K562 (cell line): ENCODE results near the gene TGOLN2. TPM values are rescaled to one million over a fixed set of nuclear protein-coding genes. Genes with fewer than 3 reads are reported as not detected.

Source experiments
- C11orf30 ChIP-seq: fragments of 450-650 bp; IDR thresholded peaks from 2 replicates; pipeline ENCODE4 v1.6.1; 2016; ENCODE audit warnings: low read depth, mild to moderate bottlenecking
- CC2D1A ChIP-seq: fragments of 450-650 bp; IDR thresholded peaks from 2 replicates; pipeline ENCODE4 v1.6.1; 2017; ENCODE audit warnings: mild to moderate bottlenecking
- CCAR2 ChIP-seq: fragments of 200-400 bp; formaldehyde crosslinking; IDR thresholded peaks from 2 replicates; pipeline ENCODE4 v1.6.1; 2017; ENCODE audit warnings: mild to moderate bottlenecking, low read depth, low read length
- CCNT2 ChIP-seq: IDR thresholded peaks from 2 replicates; pipeline ENCODE4 v1.6.1; 2011; ENCODE audit warnings: borderline replicate concordance, low read depth, mild to moderate bottlenecking, moderate library complexity, mixed read lengths, low read length; ENCODE audit not compliant: insufficient read length; ENCODE audit errors: extremely low read depth
- DACH1 ChIP-seq: fragments of 450-650 bp; IDR thresholded peaks from 2 replicates; pipeline ENCODE4 v1.6.1; 2018; ENCODE audit not compliant: partially characterized antibody
- FOXK2 ChIP-seq, 2 experiments: fragments of 450-650 bp; IDR thresholded peaks in 1 of 2; conservative IDR thresholded peaks in 1 of 2; 2 replicates each; pipeline ENCODE4 v1.6.1; 2016; ENCODE audit warnings: low read depth in 2 of 2, mild to moderate bottlenecking in 1 of 2
- HDAC1 ChIP-seq, 2 experiments: fragments of 450-650 bp; IDR thresholded peaks; 2 replicates each; pipeline ENCODE4 v1.6.1; 2016 to 2017; ENCODE audit warnings: inconsistent platforms in 1 of 2, mild to moderate bottlenecking in 1 of 2, moderate library complexity in 1 of 2
- HDAC8 ChIP-seq: fragments of 450-650 bp; IDR thresholded peaks from 2 replicates; pipeline ENCODE4 v1.6.1; 2016; ENCODE audit warnings: mild to moderate bottlenecking, missing genetic modification characterization, moderate library complexity, missing compliant biosample characterization
- HMG20B ChIP-seq: fragments of 250-450 bp; sonication (Bioruptor Pico); IDR thresholded peaks from 2 replicates; pipeline ENCODE4 v1.5.0; 2021; ENCODE audit warnings: mild to moderate bottlenecking
- HMGN3 ChIP-seq: IDR thresholded peaks from 2 replicates; pipeline ENCODE4 v1.6.1; 2011; ENCODE audit warnings: borderline replicate concordance, low read depth, mild to moderate bottlenecking, mixed read lengths, low read length; ENCODE audit not compliant: insufficient read length; ENCODE audit errors: extremely low read depth
- KLF1 ChIP-seq: fragments of 450-650 bp; IDR thresholded peaks from 2 replicates; pipeline ENCODE4 v1.6.1; 2016; ENCODE audit warnings: missing genetic modification characterization, missing compliant biosample characterization
- MCM5 ChIP-seq: fragments of 450-650 bp; IDR thresholded peaks from 2 replicates; pipeline ENCODE4 v1.6.1; 2016; ENCODE audit warnings: low read depth
- MXI1 ChIP-seq: IDR thresholded peaks from 2 replicates; pipeline ENCODE4 v1.6.1; 2011; ENCODE audit warnings: low read depth, mild to moderate bottlenecking, improper control_type of control experiment, low read length
- PHF20 ChIP-seq: fragments of 450-650 bp; IDR thresholded peaks from 2 replicates; pipeline ENCODE4 v1.6.1; 2018; ENCODE audit not compliant: partially characterized antibody
- PYGO2 ChIP-seq: fragments of 450-650 bp; IDR thresholded peaks from 2 replicates; pipeline ENCODE4 v1.6.1; 2016; ENCODE audit warnings: mild to moderate bottlenecking, missing genetic modification characterization, moderate library complexity, missing compliant biosample characterization
- RBM15 ChIP-seq: fragments of 200-400 bp; formaldehyde crosslinking; IDR thresholded peaks from 2 replicates; pipeline ENCODE4 v1.6.1; 2018; ENCODE audit warnings: mild to moderate bottlenecking, low read length, moderate library complexity; ENCODE audit not compliant: insufficient read depth
- SMAD1 ChIP-seq: fragments of 150-350 bp; IDR thresholded peaks from 2 replicates; pipeline ENCODE4 v1.6.1; 2014; ENCODE audit warnings: low read length, low read depth; ENCODE audit not compliant: partially characterized antibody
- SRF ChIP-seq, 2 experiments: fragments of 250-450, 450-650 bp in 1 of 2; sonication (Bioruptor Pico) in 1 of 2; sonication (generic) in 1 of 2; formaldehyde crosslinking; IDR thresholded peaks; 2 replicates each; pipeline versions ENCODE4 v1.5.0 to v1.5.1; 2020 to 2022; ENCODE audit warnings: mild to moderate bottlenecking in 1 of 2, missing genetic modification reagents in 1 of 2
- SRSF7 ChIP-seq: fragments of 200-400 bp; formaldehyde crosslinking; optimal IDR thresholded peaks from 2 replicates; pipeline ENCODE3; 2017; ENCODE audit warnings: mild to moderate bottlenecking, low read depth, low read length
- TCF7L2 ChIP-seq: fragments of 150-350 bp; IDR thresholded peaks from 2 replicates; pipeline ENCODE4 v1.6.1; 2016; ENCODE audit warnings: low read depth, mild to moderate bottlenecking, low read length, moderate library complexity
- THRAP3 ChIP-seq: fragments of 450-650 bp; IDR thresholded peaks from 2 replicates; pipeline ENCODE4 v1.6.1; 2016; ENCODE audit warnings: mild to moderate bottlenecking, inconsistent platforms, borderline replicate concordance
- ZFP1 ChIP-seq: fragments of 450-650 bp; formaldehyde crosslinking; IDR thresholded peaks from 2 replicates; pipeline ENCODE4 v1.4.0; 2020; ENCODE audit warnings: mild to moderate bottlenecking, mixed read lengths
- ZNF165 ChIP-seq: fragments of 250-450 bp; sonication (Bioruptor Pico); IDR thresholded peaks from 2 replicates; pipeline ENCODE4 v1.4.0; 2020; ENCODE audit warnings: borderline replicate concordance
- ZNF699 ChIP-seq: fragments of 250-450 bp; sonication (Bioruptor Pico); IDR thresholded peaks from 2 replicates; pipeline ENCODE4 v1.8.0; 2021; ENCODE audit warnings: mild to moderate bottlenecking, moderate library complexity; ENCODE audit not compliant: insufficient replicate concordance
- ZNF778 ChIP-seq: fragments of 450-650 bp; formaldehyde crosslinking; IDR thresholded peaks from 2 replicates; pipeline ENCODE4 v1.4.0; 2020; ENCODE audit warnings: mild to moderate bottlenecking, moderate library complexity
- polyA plus RNA-seq, 8 experiments: library from polyadenylated mRNA; depleted of rRNA in 4 of 8; stranded (reverse) in 5 of 8; unstranded in 3 of 8; fragments of >200 nt; fragmentation: Nextera tagmentation in 2 of 8; fragmentation: Illumina TruSeq in 1 of 8; extraction: Ambion mirVana in 2 of 8; extraction: Trizol in 1 of 8; gene quantifications; 2 replicates each; pipeline versions ENCODE4 v1.2.1 to v1.2.3, GENCODE V29; 2011 to 2014; ENCODE audit warnings: inconsistent platforms in 1 of 8, missing spikeins in 1 of 8
- total RNA-seq, 7 experiments: library from RNA; depleted of rRNA in 6 of 7; stranded (reverse); fragments of >200 nt in 6 of 7; fragmentation: Illumina TruSeq in 2 of 7; extraction: Trizol in 2 of 7; gene quantifications; 2 replicates each; pipeline versions ENCODE4 v1.2.1 to v1.2.3, GENCODE V29; 2011 to 2021; ENCODE audit warnings: low replicate concordance in 1 of 7
- TF ChIP-seq, protein P1 (sequence below), 2 experiments: fragments of 450-650 bp; IDR thresholded peaks; 2 replicates each; pipeline ENCODE4 v1.6.1; 2016
- TF ChIP-seq, protein P2 (sequence below): fragments of 250-450 bp; sonication (Bioruptor Pico); IDR thresholded peaks from 2 replicates; pipeline ENCODE4 v1.4.0; 2020; ENCODE audit warnings: mild to moderate bottlenecking, moderate library complexity

The TGOLN2 gene
- total and polyA plus RNA-seq, 9 of the 15 experiments (the other 6 are each of a cell fraction or from before 2014, with no cell fraction given): 13.0 to 66.5 (median 35.9) TPM

DNA sequence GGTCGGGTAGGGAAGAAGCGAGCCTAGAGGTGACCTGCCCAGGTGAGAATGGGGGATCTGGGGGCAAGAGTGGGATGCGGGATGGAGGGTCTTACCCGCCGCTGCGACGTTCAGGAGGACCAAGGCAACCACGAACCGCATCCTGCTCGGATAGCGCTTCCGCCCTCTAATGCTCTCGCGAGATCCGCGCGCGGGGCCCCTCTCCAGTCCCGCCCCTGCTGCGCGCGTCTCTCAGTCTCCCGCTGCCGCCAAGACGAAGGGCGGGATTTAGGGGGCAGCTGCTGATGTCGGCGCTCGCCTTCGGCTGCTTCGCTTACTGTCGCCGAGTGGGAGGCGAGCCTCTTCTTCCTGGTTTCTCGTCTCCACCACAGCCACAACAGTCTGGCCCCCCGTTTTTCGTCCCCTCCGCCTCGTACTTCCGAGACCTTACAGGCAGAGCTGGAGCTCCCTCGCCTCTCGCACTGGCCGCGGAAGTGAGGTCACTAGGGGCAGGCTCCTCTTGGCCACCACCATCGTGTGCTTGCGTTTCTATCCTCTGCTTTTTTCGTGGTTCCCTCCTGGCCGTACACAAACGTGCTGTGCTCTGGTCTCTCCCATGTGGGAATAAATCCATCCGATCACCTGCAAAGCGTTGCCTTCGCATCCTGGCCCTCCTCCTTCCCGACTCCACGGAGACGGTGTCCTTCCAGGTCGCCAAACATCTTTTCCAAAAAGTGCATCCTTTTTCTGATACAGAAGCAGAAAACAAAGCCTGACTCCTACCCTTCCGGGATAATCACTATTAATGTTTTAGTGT lies at the start of gene TGOLN2 (continued):
- peak; percentile 60; the same call in 1 of the 2 replicates for TF ChIP-seq MXI1
- TF ChIP-seq HDAC1 (IDR thresholded peaks at IDR 0.05): no peak; a peak in 1 of 4 replicates
- TF ChIP-seq ZFP1: no peak
- TF ChIP-seq RBM15: no peak
- no peak for TF ChIP-seq THRAP3
- no peak for TF ChIP-seq HDAC8 (tag)
- 0 out of 2 replicates have a peak, but pooled peaks have one; percentile 37 for TF ChIP-seq KLF1 (tag)
- TF ChIP-seq HMGN3: peak; percentile 81
- peak in 1 of 2 experiments; percentile 16; a peak in 2 of 4 replicates for TF ChIP-seq FOXK2 (conservative IDR thresholded peaks at IDR 0.05 in 1 of 2, IDR thresholded peaks at IDR 0.05 in 1 of 2; ENCODE audit: low read depth in 2 of 2)
- TF ChIP-seq SRSF7: no peak
- no peak for TF ChIP-seq ZNF165 (CRISPR knock-in tag)
- no peak for TF ChIP-seq ZNF699 (CRISPR knock-in tag)
- TF ChIP-seq, protein P1, sequence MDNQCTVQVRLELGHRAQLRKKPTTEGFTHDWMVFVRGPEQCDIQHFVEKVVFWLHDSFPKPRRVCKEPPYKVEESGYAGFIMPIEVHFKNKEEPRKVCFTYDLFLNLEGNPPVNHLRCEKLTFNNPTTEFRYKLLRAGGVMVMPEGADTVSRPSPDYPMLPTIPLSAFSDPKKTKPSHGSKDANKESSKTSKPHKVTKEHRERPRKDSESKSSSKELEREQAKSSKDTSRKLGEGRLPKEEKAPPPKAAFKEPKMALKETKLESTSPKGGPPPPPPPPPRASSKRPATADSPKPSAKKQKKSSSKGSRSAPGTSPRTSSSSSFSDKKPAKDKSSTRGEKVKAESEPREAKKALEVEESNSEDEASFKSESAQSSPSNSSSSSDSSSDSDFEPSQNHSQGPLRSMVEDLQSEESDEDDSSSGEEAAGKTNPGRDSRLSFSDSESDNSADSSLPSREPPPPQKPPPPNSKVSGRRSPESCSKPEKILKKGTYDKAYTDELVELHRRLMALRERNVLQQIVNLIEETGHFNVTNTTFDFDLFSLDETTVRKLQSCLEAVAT (IDR thresholded peaks at IDR 0.05): peak; percentile 29 to 57; a peak in 2 of 4 replicates
- 0 out of 4 replicates have a peak, but pooled peaks of 1 of the 2 experiments have one; percentile 77 for TF ChIP-seq SRF (CRISPR knock-in tag; IDR thresholded peaks at IDR 0.05)
- TF ChIP-seq CC2D1A: peak; percentile 63; the same call in 1 of the 2 replicates
- no peak for TF ChIP-seq CCAR2
- TF ChIP-seq CCNT2: peak; percentile 69
- TF ChIP-seq PHF20: peak; percentile 76
- TF ChIP-seq, protein P2, sequence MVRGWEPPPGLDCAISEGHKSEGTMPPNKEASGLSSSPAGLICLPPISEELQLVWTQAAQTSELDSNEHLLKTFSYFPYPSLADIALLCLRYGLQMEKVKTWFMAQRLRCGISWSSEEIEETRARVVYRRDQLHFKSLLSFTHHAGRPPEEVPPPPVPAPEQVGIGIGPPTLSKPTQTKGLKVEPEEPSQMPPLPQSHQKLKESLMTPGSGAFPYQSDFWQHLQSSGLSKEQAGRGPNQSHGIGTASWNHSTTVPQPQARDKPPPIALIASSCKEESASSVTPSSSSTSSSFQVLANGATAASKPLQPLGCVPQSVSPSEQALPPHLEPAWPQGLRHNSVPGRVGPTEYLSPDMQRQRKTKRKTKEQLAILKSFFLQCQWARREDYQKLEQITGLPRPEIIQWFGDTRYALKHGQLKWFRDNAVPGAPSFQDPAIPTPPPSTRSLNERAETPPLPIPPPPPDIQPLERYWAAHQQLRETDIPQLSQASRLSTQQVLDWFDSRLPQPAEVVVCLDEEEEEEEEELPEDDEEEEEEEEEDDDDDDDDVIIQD (CRISPR knock-in tag): no peak
- TF ChIP-seq HMG20B (CRISPR knock-in tag): no peak
- no peak for TF ChIP-seq MCM5
- no peak for TF ChIP-seq DACH1
- no peak; the same call in 1 of the 2 replicates for TF ChIP-seq C11orf30
- TF ChIP-seq PYGO2: no peak
- no peak for TF ChIP-seq TCF7L2
- no peak for TF ChIP-seq SMAD1
- TF ChIP-seq ZNF778 (CRISPR knock-in tag): no peak
